GM19240 (cell line): ENCODE results near the gene N4BP2L2.

Experiments
- DNase-seq: peaks from one replicate; pipeline ENCODE4 v3.0.0; 2011; ENCODE audit warnings: low spot score; ENCODE audit not compliant: insufficient read length

Gene N4BP2L2

DNA sequence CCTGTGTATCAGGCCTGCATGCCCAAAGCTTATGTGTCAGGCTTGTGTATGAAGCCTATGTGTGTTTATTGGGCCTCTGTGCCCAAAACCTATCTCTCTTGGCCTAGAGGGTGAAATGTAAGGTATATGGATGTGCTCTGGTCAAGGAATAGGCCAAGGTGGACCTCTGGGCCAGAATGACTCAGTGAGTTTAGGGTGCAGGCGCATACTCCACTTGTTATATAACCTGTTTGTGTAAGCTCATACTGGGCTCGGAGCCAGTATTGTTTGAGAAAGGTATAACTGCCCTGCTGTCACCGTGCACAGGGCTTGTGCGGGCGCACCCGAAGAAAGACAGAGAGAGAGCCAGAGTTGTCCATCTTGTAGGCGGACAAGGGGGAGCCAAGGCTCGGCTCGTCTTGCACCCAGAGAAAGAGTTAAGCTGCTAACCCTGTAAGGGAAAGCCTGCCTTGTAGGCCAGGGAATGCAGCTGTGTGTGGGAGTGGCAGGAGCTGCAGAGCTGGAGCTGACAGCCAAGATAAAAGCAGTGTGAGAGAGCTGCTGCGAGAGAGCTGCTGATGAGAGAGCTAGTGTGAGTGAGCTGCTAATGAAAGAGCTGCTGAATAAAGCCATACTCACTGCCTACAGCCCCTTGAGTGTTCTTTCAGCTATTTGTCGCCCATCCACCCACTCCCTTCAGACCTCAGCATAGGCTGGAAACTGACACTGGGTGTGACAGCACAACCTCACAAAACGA lies 67.2 kb downstream of the N4BP2L2 start:
- no peak for DNase-seq

DNA sequence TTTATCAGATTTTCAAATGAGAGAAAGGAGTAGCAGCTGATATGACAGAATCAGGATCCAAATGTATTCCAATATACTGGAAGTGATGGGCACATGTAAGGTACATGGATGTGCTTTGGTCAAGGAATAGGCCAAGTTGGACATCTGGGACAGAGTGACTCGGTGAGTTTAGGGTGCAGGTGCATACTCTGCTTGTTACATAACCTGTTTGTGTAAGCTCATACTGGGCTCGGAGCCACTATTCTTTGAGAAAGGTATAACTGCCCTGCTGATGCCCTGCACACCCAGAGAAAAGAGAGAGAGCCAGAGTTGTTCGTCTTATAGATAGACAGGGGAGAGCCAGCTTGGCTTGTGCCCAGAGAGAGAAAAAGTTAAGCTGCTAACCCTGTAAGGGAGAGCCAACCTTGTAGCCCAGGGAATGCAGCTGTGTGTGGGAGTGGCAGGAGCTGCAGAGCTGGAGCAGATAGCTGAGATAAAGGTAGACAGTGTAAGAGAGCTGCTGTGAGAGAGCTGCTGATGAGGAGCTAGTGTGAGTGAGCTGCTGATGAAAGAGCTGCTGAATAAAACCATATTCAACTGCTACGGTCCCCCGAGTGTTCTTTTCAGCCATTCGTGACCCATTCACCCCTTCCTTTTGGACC lies 70.0 kb downstream of the N4BP2L2 start:
- no peak for DNase-seq

DNA sequence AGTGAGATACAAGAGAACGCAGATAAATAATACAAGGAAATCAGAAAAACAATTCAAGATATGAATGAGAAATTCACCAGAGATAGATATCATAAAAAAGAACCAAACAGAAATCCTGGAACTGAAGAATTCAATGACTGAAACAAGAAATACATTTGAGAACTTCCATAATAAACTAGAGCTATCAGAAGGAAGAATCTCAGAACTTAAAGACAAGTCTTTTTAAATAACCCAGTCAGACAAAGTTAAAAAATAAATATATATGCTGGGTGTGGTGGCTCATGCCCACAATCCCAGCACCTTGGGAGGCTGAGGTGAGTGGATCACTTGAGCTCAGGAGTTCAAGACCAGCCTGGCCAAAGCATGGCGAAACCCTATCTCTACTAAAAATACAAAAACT lies 82.0 kb downstream of the N4BP2L2 start:
- DNase-seq, result no peak

DNA sequence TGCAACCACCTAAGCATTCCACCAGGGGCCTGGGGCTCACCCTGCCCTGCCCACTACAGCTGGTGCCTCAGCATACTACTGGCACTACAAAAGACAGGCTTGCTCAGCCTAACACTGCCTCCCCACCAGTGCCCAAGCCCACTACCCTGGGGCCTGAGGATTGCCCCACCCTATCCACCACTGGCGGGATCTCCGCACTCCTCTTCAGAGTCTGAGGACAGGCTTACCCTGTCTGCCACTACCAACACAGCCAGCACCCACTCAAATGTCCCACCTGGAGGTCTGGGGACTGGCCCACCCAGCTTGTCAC lies 83.0 kb downstream of the N4BP2L2 start:
- DNase-seq, result no peak

DNA sequence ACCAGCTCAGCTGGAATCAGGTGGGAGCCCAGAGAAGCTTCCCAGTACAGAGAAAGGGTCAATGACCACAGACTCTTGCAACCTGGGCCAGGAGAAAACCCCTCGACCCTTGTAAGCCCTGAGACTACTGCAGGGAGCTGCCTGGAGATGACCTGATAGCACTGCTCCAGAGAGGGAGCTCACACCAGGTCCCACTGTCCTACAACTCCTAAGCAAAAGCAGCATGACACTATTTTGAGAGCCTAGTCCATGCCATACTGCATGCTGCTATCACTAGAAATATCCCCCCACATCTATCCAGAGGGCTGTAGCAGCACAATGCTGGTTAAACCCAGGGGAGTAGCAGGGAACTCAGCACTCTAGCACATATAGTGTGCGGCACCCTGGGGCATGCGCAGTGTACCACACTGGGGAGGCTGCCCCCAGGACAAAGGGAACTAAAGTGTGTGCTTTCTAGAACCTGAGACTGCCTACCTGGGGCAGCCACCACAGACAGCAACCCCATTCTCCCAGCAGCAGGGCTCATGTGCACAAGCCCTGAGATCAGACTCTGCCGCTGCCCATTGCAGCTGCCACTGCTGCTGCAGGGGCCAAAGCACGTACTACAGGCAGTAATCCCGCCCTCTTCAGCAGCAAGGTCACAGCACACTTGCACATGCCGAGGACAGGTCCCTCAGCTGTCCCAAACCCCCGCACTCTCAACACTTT lies 83.6 kb downstream of the N4BP2L2 start:
- no peak for DNase-seq

DNA sequence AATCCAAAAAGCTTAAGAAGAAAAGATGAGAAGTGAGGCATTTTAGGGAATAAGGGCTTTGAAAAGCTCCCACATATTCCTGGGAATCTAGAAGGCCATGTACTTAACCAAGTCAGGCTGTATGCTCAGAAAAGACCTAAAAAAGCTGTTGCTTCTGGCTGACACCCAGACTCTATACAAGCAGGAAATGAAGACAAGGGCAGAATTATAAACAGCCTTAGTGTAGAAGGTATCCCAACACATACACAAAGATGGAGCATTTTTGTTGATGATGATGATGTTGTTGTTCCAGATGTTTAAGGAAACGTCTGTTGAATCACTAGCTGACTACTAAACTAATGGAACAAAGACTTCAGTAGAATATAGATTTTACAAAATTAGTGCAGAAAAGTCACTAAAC lies 84.6 kb downstream of the N4BP2L2 start:
- DNase-seq, result no peak

DNA sequence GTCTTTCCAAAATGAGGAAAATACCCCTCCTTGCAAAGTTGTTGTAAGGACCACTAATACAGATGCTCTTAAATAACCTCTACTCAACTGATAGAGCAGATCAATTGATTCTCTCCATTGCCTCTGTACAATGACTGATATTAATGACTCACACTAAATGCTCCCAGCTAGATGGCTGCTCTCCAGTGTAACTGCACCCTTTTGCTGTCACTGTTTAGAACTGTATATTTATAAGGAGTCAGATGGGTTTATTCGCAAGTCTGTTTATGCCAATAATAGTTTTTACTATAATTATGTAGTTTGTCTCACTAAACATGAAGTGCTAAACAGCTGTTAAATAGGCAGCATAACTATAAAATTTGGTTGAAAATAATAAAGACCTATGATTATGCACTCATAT lies 89.6 kb downstream of the N4BP2L2 start:
- no peak for DNase-seq

DNA sequence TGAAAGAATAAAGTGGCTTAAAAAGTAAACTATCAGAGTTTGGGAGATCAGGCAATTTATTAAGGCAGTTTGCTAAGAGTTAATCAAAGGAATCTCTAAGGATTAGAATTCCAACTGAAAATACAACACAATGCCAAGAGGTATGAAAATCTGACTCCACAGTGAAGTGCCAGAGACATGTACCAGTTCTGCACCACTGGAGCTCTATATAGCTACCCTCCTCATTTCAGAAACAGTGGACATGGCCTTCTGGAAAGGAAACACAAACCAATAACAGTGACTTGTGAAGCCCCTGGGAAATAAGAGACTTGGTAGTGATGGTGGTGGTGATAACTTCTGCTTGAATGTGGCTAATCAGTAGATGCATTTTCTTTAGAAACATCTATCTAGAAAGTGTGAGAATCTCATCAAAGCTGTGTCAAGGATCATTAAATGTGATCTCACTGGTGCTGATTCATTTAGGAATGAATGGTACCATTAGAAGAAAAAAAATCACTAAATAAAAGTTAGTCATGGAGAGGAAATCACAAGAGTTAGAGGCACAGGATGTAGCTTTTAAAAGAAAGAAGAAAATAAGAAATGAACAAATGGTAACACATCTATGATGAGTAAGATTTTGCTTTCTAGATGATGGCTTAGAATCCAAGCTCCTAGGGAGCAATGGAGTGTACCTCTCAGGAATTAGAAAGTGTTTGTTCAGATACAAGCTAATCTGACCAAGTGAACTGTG lies 90.5 kb downstream of the N4BP2L2 start:
- DNase-seq, result no peak

DNA sequence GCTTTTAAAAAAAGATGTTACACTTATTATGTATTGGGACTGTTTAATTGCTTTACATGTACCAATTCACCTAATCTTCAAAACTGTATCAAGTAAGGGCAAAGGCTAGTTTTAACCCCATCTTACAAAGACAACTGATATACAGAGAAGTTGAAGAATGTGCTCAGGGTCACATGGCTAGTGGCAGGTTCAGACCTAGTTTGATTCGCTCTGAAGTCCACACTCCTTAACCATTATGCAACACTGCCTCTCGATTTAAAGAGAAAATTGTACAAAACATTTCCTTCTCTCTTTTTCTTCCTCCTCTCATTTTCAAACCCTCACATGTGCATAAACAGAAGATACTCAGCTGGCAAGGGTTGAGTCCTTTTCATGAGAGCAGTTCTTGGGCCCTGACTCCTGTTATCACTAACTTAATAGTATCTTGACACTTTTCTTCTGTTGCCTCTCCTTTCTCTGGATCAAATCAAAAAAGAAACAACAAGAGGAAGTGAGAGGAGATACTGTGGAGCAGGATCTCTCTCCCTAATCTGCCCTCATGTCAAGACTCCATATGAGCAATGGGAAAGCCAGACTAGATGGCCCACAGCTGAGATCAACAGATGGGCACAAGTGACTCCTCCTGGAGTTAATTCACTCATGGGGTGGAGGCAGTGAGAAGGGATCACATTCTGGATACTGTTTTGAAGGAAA lies 91.7 kb downstream of the N4BP2L2 start:
- DNase-seq, result no peak

DNA sequence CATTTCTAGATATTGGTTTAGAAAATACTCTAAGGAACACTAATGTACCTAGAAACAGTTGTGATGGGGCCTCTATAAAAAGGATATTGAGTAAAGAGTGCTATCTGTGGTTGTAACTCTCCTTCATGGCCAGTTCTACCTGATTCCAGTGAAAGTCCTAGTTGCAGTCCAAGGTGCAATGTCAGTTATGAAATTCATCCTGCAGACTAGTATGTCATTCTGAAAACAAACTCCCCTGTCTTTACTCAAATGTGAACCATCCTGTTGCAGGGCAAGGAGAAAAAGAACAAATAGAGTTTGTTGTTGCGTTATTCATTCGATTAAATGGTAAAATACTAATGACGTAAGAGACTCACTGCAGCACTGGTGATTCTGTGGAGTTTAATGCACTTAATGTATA lies 92.4 kb downstream of the N4BP2L2 start:
- DNase-seq, result no peak

DNA sequence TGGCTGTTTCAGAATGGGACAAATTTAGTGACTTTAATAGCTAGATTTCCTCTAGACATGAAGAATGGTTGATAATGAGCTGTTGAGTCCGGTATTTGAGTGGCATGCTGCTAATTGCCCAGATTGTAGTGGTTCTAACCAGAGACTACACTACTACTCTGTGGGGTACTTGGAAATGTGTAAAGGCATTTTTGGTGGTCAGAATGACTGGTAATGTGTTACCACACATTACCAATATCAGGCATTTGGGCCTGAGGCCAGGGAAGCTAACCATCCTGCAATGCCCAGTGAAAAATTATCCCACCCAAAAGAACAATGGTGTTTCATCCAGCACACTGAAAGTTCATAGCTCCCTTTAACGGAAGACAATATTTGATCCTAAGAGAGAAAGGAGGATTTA lies 93.1 kb downstream of the N4BP2L2 start:
- no peak for DNase-seq

DNA sequence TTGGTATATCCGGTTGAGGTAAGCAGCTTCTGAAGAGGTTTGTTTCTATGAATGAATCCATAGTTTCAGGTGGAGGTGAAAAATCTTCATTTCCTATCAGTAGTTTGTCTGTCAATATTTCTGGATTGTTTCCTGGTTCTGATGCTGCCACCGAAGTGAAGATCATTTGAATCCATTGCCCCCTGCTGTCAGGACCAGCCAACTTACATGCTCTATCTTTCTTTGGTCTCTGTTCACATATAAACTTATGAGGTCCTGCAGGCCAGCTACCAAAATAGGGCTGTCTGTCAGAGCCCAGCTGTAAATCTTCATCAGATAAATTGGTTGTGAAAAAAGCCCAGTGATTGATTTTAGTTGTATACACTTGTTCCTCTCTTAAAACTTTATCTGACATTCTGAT lies 95.5 kb downstream of the N4BP2L2 start:
- no peak for DNase-seq

DNA sequence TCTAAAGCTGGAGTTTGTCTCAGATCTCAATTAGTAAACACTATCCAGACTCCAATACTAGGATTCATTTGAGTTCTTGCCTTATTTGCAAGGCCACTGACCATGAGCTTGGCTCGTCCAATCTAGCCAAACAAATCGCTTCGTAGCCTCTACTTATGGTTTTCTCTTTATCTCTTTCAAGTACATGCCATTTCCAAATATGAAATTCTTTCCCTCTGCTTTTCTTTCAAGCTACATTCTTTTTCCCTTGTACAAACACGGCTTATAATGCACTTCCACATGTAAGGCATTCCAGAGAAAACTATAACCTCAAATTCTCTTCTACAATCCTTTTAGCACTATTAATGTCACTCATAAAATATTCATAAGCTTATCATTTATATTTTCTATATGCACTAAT lies 99.7 kb downstream of the N4BP2L2 start:
- no peak for DNase-seq

DNA sequence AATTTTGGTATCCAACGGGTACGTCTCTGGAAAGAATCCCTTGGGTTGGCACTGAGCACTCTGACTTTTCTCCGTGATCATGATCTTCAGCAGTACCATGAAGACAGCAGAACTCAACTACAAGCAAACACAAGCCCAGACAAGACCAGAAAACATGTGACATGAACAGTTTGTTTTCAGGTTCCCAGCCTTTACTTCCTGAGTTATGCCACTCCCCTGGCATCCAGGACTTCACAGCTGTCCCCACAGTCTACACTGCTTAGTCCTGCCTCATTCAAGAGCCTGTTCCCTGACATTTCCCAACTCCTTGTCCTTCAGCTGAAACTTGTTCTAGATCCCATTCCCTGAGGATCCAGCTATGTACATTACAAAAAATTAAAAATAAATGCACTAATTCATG lies 105.7 kb downstream of the N4BP2L2 start:
- no peak for DNase-seq

DNA sequence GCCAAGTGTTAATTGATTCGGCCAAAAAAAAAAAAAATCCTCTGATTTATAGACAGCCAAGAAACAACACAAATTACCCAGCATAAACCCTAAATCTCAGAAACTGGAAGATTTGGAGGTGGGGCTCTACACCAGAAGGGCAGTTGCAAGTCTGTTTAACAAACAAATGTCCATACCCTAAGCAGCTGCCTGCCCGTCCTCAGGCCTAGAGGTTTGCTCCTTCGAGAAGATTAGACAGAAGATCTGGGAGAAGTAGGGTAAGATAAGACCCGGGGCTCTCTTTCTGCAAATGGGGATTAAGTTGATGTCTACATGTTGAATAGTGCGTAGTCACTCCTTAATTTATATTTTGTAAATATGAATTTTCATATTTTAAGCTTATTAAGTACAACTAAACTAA lies 107.2 kb downstream of the N4BP2L2 start:
- no peak for DNase-seq

DNA sequence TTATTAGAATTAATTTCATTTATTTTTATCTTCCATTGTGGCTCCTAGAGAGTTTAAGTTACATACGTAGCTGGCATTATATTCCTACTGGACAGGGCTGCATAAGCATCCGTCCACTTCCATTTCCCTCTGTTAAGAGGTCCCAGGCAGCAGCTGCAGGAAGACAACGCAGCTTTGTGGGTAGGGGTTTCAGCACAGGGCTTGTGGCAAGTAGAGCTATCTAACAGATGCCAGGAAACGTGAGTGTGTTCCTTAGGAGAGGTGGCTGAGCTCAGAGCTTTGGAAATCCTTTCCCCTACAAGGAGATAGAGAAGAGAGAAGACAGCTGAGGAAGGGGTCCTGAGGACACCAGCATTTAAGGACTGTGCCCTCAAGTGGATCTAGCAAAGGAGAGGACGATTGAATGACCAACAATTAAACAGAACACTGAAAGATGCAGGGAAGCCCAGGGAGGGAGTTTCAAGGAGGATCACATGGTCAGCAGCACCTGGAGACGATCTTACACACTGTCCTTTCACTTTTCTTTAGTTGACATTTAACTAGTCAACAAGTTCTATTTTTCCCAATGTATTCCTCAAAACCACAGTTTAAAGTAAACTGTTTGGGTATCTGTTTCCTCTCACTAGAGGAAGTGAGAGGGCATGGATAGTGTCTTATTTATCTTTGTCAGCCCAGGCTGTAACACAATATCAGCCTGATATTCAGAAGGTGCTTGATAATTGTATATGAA lies 108.4 kb downstream of the N4BP2L2 start:
- no peak for DNase-seq

DNA sequence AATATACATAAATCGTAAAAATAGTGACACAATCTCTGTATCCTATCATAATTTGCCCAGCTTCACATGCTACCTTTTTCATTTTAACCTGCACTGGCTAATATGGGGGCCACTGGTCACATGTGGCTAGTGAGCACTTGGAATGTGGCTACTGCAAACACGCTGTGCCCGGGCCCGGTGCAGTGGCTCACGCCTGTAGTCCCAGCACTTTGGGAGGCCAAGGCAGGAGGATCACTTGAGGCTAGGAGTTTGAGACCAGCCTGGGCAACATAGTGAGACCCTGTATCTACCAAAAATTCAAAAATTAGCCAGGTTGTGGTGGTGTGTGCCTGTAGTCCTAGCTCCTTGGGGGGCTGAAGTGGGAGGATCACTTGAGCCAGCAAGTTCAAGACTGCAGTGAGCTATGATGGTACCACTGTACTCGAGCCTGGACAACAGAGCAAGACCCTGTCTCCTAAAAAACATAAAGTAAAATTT lies 109.1 kb downstream of the N4BP2L2 start:
- no peak for DNase-seq

DNA sequence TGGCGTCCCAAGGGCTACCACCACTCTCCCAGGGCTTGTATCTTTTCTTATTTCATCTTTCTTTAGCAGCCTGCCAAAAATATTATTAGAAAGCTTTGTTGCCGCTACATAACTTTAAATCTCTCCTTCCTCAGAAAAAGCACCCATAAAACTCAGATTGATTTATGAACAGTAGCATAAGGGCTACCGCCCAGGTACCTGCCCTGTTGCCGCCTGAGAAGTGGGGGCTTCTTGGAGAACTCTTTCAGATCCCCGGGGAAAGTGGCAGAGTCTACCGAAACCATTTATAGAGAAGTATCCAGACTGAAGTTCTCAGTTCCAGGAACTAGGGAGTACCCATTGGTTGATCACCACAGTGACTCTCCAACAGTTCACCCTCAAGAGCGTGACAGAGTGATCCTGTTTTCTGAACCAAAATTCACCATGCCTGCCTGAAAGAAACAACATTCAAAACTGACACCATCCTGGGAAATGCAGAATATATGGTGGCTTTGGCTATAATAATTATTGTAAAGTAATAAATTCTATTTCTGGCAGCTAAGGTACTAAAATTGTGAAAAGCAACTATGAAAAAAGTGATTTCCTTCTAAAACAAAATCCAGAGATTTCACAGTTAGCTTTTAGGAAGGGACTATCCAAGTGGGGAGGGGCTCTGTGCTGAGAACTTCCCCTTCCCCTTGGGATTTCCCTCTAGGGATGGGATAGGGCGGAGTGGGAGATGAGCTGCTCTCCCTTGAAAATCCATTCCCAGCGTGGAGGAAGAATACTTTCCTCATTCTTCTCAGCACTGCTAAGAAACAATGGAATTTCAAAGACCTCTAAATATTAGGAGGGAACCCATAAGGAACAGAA lies 109.8 kb downstream of the N4BP2L2 start:
- no peak for DNase-seq

DNA sequence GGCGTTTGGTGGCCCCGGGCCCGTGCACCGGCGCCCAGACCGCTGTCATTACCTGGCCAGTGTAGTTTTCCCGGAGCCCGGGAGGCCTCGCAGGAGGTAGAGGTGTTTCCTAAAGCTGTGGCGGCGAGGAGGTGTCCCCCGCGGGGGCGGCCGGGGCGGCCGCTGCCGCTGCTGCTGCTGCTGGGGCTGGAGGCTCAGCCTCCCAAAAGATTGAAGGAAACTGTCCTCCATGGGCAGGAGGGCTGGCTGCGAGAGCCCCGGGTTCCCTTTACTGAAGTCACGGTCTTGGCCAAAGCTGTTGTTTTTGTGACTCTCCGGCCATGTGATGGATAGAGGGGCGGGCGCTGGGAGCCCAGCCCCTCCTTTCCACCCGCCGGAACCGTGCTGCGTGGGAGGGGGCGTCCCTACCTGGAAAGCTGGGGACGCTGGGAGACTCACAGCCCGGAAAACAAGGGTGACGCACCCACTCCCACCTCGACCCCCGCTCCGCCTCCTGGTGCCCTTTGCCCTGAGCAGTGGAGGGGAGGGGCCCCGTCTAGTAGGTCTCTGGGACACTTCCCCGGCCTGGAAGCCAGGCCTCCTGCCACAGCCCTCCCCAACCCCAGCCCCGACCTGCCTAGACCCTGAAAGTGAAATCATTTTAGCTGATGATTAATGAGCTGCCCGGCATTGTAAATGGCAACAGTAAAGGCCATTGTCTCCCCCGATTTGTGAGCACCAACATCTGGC lies 110.6 kb downstream of the N4BP2L2 start, which contains the start of gene N4BP2L1:
Gene N4BP2L1 (minus strand): TSS at position 279 of the 729 bp plus-strand sequence. CDS start 48 bp downstream, at position 231.
- peak; percentile 60 for DNase-seq
